A172 (cell line): Measurements from ENCODE around the gene CBLL1. TPM values are rescaled to one million over a fixed set of nuclear protein-coding genes. Genes with fewer than 3 reads are reported as not detected.

ENCODE experiments used
- DNase-seq: peaks from one replicate; pipeline ENCODE4 v3.0.0-alpha.2; 2015; ENCODE audit warnings: low spot score
- total RNA-seq: library from RNA; depleted of rRNA; stranded (reverse); fragments of >200 nt; shearing (Covaris generic); gene quantifications from 2 replicates; pipeline ENCODE4 v1.2.3, GENCODE V29; 2014

The CBLL1 gene
- total RNA-seq, 1 experiment from 2014 or later, result 47.6 TPM

- DNase-seq, result no peak
Observed at GRCh38 chr7:107742678-107743566, 1.0 kb upstream of the CBLL1 start.

GRCh38 chr7:107744345-107744750 is 406 bp downstream of the CBLL1 start:
- no peak for DNase-seq

GRCh38 chr7:107746006-107746405 is 2.1 kb downstream of the CBLL1 start:
- DNase-seq, result no peak

GRCh38 chr7:107751113-107751512 is 7.2 kb downstream of the CBLL1 start:
- no peak for DNase-seq

GRCh38 chr7:107754642-107755041 is 10.7 kb downstream of the CBLL1 start:
- DNase-seq, result no peak

- DNase-seq, result no peak
Observed at GRCh38 chr7:107758667-107759066, 14.7 kb downstream of the CBLL1 start.

- no peak for DNase-seq
Observed at GRCh38 chr7:107767391-107767790, 23.4 kb downstream of the CBLL1 start.

- DNase-seq, result no peak
Observed at GRCh38 chr7:107768263-107768662, 24.3 kb downstream of the CBLL1 start.

- DNase-seq, result no peak
Observed at GRCh38 chr7:107773027-107773426, 29.1 kb downstream of the CBLL1 start.

GRCh38 chr7:107777702-107778101 is 33.8 kb downstream of the CBLL1 start:
- DNase-seq, result no peak

- DNase-seq, result no peak
Observed at GRCh38 chr7:107778283-107778682, 34.3 kb downstream of the CBLL1 start.

GRCh38 chr7:107779647-107780099 is 35.7 kb downstream of the CBLL1 start:
- DNase-seq, result no peak

- no peak for DNase-seq
Observed at GRCh38 chr7:107782374-107782773, 38.4 kb downstream of the CBLL1 start.

GRCh38 chr7:107783648-107784047 is 39.7 kb downstream of the CBLL1 start:
- DNase-seq, result no peak

- DNase-seq, result no peak
Observed at GRCh38 chr7:107785170-107785569, 41.2 kb downstream of the CBLL1 start.

- DNase-seq, result no peak
Observed at GRCh38 chr7:107785926-107786325, 42.0 kb downstream of the CBLL1 start.

GRCh38 chr7:107788216-107788615 is 44.3 kb downstream of the CBLL1 start:
- no peak for DNase-seq

- no peak for DNase-seq
Observed at GRCh38 chr7:107788662-107789061, 44.7 kb downstream of the CBLL1 start.

GRCh38 chr7:107789647-107790046 is 45.7 kb downstream of the CBLL1 start:
- DNase-seq, result no peak

- no peak for DNase-seq
Observed at GRCh38 chr7:107792364-107792763, 48.4 kb downstream of the CBLL1 start.

GRCh38 chr7:107799647-107800264 is 55.8 kb downstream of the CBLL1 start:
- DNase-seq, result no peak

GRCh38 chr7:107803009-107803610 is 59.2 kb downstream of the CBLL1 start, which contains the start of gene SLC26A3:
Gene SLC26A3, minus strand, starts transcription at chr7:107803223. Its CDS starts 8,714 bp downstream, at chr7:107794509.
- no peak for DNase-seq

- DNase-seq, result no peak
Observed at GRCh38 chr7:107809179-107809578, 65.2 kb downstream of the CBLL1 start.
